Renal pelvis (tissue), 4 donors: ENCODE results near the gene CCDC197. TPM values are rescaled to one million over a fixed set of nuclear protein-coding genes. Genes with fewer than 3 reads are reported as not detected.

Source experiments
- DNase-seq: peaks from one replicate; pipeline ENCODE4 v3.0.0-alpha.2; 2013
- polyA plus RNA-seq, 3 donors: library from polyadenylated mRNA; unstranded; fragments of 120-200 nt; gene quantifications; one replicate each; pipeline ENCODE4 v1.2.1, GENCODE V29; 2013; ENCODE audit not compliant: insufficient read length in 3 of 3

The CCDC197 gene
- polyA plus RNA-seq, 3 donors: not detected

DNA sequence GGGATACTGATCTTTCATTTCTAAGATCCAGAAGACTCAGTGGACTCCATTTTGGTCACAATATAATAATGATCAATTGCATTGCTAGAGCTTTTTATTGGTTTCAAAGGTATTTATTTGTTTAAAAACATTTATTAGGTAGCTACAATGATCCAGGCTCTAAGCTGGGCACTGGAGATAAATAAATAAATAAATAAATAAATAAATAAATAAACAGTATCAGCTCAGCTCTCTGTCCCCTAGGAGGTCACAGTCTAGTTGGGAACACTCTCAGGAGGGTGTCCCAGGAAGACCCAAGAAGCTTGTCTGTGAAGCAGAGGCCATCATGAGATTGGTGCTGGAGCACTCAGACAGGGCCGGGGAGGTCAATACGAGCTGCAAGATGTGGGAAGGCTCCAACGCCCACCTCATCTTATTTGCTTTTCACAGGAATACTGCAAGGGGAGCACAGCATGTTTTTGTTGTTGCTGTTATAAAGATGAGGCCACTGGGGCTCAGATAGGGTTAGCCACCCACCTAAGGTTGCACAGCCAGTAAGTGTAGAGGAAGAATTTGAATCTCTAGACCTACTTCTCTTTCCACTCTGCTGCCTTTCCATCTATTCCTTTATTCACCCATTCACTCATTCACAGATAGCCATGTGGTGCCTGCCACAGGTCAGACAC, 36.2 kb upstream of the CCDC197 start:
- DNase-seq: no peak

DNA sequence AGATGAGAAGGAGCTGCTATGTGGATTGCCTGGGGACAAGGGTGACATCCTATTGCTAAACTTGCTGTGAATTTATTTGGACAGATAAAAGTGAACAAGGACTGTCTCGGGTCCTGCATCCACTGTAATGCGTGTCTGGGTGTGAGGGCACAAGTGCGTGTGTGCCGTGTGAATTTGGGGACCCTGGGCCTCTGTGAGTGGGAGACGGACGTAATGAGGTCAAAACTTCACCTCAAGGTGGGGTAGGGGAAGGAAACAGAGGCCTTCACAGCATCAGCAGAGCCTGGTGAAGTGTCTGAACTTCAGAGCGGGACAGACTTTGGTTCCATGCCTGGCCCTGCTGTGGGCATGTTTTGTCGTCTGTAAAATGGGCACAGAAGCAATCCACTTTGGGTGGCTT, 35.5 kb upstream of the CCDC197 start:
- DNase-seq: no peak

DNA sequence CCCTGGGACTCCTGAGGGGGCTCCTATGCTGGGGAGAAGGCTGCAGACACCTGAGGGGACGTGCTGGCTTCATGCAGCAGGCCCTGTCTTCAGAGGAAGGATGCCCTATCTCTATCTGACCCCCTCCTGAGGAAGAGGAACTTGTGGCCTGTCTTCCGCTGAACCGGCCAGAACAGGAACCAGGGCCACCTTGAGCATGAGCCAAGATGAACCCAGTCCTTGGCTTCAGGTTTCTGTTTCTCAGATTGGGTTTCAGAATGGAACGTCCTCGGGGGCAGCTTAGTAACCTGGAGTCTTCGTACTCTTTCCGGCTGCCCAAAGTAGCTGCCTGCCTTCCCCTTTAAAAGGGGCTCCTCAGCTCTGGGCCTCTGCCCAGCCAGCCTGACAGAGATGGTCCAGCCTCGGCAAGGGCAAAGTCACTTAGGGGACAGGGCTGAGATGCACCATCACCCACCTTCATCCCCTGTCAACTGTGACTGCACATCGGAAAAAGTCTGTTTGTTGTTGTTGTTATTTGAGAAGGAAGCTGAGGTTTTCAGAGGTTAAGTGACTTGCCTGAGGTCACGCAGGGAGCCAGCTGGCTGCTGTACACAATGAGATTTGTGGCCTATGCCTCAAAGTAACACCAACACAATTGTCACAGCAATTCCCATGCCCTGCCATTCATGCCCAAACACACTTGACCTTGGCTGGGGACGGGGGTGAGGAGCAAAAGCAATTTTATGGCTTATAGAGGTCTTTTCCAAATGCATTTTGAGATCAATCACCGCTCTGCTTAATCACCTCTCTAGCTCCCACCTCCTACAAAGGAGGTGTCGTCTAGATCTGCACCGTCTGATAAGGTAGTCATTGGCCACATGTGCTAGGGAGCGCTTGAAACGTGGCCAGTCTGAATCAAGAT, 34.1 kb upstream of the CCDC197 start:
- DNase-seq: peak; percentile 27

DNA sequence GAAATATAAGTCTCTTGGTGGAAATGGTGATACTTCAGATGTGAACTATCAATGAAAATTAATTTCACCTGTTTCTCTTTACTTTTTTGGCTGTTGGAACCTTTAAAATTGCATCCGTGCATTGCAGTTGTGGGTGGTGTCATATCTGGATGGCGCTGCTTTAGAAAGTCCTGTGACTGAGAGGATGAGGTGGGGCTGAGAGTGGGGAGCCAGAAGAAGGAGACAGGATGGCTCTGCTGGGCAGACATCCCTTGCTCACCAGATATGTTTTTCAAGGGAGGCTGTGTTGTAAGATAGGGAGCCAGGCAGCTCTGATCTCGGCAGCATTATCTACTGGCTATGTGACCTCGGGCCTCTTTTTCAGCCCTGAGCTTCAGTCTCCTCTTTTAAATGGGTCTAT, 33.4 kb upstream of the CCDC197 start:
- DNase-seq: no peak

DNA sequence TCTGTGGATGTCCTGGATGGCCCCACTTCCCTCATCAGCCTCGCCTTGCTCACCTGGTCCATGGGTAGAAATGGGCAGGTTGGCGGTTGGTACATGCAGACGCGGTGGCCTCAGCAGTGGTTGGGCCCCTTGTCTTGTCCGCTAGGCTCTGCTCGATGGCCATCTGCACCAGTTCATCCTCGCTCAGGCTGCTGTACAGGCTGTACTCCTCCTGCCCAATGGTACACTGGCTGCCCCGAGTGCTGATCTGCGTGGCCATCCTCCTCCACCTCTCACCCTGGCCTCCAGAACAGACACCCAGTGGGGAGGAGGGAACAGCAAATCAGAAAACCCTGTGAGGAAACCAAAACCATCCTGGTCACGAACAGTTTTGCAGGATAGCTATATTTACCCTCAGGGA, 32.8 kb upstream of the CCDC197 start:
- no peak for DNase-seq

DNA sequence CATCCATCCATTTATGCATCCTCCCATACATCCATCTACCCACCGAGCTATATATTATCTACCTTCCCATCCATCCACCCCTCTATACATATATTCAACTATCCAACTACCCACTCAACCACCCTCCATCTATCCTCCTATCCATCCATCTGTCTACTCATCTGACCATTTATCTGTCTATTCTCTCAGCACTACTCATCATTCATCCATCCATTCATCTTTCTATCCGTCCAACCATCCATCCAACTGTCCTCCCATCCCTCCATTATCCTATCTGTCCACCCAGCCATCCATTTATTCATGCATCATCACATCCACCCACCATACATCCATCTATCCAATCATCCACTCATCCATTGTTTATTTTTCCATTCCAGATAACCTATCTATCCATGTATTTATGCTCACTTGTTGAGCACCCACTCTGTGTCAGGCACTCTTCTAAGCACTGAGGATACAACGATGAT, 32.2 kb upstream of the CCDC197 start:
- DNase-seq: no peak

DNA sequence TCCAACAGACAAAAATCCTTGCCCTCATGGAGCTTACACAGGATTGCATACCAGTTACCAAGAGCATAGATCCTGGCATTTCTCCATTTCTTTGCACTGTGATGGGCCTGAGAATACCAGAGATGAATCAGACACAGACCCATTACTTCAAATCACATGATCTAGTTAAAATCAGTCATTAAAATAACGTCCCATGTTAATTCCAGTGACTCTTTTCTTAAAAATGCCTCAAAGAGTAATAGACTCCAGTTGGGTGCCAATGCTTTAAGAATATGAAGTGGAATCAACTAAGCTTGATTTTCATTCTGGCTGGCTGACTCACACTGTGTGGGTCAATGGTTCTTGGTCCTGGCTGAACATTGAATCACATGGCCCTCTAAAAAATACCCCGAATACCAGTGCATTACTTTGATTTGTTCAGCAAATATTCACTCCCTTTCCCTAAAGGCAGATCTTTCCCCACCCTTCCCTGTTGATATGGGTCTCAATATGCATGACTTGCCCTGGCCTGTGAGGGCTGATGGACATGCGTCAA, 31.7 kb upstream of the CCDC197 start:
- DNase-seq: no peak

DNA sequence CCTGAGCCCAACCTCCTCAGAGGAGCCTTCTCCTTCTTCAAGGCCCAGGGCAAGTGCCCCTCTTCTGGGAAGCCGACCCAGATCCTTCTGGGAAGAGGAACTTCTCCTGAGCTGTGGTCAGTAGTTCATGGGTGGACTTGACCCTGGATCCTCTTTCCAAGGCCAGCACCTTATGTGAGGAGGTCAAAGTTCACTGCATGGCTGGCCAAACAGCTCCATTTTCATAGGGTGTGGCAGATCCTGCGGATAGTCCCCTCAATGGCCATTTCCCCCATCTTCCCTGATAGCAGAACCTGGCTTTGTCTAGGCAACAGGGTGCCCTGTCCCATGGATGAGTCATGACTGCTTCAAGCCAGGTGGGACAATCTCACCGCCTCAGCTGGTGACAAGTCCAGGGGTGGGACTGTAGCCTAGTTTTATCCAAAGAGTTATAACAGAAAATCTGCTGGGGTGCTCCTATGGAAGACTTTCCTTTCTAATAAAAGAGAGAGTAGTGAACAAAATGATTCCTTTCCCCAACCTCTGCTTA, 31.1 kb upstream of the CCDC197 start:
- DNase-seq: no peak

DNA sequence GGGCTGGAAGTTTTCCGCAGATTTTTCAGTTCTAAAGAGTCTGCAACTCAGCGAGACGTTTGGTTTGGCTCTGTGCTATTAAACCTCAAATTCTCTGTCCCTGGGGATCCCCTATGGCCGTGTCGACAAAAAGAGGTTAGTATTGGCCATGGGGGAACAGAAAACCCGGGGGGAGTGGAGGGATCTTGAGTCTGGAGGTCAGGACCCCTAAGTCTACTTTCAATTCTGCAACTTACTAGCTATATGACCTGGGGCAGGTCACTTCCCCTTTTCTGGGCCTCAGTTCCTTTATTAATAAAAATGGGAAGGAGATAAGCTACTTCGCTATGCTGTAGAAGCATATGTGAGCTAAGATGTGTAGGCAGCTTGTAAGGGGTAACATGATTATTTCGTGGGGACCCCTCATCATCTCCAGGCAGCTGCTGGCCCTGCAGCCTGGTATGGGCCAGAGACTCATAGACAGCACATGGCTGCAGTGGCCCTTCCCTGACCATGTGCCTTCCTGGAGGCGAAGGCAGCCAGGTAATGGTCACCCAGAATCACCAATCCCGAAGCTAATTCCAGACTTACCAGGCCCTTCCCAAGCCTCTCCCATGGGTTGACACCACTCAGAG, 29.4 kb upstream of the CCDC197 start:
- no peak for DNase-seq

DNA sequence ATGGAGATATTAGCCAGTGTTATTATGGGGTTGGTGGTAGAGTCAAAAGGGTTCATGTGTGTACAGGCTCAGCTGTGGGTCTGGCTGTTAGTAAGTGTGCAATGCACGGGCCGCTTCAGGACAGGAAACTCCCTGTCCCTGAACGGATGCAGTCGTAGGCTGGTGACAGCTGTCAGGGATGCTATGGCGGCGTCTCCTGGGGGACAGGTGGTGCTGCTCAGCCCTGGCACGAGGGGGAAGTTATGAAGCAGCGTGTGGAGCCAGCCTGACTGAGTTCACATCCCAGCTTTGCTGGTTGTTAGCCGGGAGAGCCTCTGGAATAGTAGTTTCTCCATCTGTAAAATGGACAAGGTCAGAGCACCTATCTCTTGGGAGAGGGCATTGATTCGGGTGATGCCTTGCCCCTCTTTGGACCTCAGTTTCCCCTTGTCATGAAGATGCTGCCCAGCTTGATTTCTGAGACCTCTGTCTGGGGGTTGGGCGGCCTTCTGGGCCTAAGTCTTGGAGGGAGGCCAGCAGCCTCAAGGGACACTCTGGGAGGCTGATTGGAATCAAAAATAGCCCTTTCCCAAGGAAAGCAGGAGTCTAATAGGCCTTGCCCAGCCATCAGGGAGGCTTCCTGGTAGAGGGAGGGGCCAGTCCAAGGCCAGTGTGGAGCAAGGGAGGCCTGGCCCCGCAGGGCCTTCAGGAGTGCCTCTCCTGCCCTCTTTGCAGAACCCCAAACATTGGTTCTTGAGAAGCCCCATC, 27.8 kb upstream of the CCDC197 start:
- no peak for DNase-seq

DNA sequence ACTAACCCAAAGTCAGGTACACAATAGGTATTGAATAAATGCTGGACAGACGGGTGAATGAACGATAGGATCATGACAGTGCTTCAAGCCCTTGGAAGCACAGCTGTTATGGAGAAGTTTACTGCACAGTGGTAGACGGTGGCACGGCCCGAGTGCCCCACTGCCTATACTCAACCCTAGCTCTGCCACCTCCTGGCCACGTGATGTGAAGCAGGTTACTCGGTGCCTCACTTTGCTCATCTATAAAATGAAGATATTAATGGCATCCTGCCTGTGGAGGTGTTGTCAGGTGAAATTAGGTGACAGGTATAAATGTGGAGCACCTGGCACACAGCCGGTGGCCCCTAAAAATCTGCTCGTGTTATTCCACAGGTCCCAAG, 26.5 kb upstream of the CCDC197 start:
- DNase-seq: no peak

DNA sequence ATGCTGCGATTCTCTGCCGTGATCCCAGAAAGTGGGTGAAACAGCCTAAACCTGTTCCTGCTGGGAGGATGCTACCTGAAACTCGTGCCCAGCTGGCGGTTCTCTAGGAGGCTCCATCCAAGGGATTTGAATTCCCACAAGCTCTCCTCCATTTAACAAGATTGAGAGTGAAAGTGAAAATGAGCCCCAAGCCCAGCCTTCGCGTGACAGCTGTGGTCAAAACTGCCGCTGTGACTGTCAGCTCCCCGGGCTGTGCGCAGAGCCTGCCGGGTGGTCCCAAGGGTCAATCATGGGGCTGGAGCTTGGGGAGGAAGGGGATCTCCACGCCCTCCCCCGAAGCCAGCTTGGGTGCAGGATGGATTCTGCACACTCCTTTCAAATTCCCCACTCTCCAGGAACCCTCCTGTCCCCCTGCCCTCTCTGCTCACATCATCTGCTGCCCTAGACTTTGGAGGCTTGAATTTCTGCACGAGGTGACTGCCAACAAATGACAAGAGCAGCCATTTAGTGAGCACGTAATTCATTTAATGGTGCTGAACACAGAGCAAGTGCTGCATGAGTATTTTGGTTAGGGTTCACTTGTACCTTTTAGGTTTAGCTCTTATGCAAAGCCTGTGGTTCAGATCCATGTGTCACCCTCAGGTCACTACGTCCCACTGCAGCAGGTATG, 26.0 kb upstream of the CCDC197 start:
- DNase-seq: no peak

DNA sequence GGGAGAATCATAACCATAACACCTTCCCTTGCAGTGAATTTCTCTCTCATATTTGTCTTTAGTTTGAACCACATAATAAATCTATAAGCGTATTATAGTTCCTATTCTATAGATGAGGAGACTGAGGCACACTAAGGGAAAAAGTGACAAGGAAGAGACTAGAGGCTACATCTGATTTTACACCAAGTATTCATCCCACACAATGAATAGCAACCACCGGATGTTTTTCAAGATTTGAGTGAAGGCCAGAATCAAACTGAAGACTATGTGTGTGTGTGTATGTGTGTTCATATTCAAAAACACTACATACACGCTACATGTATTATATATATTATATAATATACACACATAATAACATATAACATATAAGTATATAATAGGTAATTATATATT, 25.5 kb upstream of the CCDC197 start:
- no peak for DNase-seq

DNA sequence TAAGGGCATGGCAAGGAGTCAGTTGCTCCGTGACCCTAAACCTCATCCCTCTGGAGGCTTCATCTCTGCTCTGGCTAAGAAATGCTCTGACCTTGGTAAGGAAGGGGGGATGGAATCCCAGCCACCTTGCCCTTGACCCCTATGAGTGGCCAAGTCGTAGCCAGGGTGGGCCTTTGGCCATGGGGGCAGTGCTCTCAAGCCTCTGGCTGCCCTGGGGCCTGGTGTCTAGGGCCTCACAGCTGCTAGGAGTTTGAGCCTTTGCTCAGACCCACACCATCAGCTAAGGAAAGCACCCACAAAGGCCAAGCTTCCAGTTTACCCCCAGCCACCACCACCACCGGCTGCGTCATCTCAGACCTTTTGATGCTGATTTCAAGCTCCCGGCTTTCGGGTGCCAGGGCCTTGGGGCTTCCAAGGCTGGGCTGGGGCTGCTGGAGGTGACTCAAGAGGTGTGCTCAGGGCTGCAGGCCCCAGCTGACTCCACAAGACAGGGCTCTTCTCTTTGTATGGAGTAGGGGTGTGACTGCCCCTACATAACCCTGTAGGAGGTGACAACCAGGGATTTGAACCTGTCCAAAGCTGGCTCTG, 24.4 kb upstream of the CCDC197 start:
- no peak for DNase-seq

DNA sequence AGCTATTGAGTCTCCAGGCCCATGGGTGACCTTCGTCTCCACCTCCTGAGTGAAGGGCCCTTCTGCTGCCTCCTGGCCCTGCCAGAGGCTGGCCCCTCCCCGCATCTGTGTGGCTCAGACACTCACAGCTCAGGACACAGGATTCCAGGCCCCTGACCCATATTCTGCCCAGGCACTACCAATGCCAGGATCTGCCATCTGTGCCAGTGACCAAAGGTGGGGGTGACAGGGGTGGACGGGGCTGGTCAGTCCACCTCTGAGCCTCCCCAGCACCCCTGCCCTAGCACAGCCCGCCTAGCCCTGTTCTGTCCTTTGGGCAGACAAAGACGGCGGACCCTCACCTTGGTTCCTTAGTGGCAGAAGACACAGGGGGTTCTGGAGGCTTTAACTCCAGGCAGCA, 23.5 kb upstream of the CCDC197 start:
- no peak for DNase-seq

DNA sequence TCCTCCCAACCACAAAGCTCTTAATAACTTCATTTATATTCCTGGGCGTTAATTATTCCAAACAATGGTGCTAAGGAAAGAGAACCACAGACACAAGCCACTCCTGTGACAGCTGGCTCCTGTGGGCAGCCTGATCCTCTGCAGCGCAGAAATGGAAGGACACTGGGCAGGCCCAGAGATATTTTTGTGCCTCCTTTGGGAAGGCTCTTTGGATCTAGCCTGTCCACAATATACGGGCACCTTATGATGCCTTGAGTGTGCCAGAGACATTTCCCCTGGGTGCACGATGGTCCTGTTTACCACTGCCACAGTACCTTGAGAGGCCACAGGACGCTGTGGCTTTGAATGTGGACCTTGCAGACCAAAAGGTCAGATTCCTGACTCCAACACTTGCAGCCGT, 22.8 kb upstream of the CCDC197 start:
- no peak for DNase-seq

DNA sequence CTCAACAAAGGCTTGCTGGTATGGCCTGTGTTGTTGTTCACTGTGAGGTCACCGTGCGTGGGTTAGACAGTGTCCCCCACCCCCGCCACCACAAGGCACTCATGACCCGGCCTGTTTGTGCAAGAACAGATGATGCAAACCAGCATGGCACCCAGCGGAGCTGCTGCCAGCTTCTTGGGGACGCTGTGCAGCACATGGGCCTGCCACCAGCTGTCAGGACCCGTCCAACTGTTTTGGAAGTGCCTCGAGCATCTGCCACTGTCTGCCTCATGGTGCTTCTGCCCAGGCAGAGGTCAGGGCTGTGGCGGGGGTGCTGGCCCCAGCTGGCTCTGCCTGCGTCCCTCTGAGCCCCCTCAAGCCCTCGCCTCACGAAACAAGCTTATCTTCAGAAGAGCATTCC, 22.3 kb upstream of the CCDC197 start:
- DNase-seq: no peak

DNA sequence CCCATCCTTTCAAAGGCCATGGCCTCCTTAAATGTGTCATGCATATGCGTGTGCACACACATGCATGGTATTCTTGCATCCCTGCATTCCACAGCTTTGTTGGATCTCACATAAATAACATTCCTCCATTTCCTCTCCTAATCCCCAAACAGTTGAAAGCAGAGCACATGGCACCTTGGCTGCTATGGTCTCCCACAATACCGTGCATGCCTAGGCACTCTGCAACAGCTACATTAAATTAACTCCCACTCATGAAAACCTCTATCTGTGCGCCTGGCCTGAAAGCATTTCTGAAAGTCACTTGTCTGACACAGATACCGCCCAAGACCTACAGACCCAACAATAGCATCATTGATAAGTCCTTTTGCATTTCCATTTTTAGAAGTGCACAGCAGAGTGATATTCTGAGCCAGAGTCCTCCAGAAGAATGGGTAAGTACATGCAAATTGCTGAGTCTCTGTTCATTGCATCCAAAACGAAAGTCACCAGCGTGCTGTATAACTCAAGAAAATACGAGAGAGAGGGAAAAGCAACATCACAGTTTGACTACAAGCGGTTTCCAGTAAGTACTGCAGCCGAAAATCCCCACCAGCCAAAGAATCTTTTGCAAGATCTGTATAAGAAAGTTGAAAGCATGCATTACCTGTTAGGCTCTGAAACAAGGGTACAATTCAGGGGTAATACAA, 21.2 kb upstream of the CCDC197 start:
- no peak for DNase-seq

DNA sequence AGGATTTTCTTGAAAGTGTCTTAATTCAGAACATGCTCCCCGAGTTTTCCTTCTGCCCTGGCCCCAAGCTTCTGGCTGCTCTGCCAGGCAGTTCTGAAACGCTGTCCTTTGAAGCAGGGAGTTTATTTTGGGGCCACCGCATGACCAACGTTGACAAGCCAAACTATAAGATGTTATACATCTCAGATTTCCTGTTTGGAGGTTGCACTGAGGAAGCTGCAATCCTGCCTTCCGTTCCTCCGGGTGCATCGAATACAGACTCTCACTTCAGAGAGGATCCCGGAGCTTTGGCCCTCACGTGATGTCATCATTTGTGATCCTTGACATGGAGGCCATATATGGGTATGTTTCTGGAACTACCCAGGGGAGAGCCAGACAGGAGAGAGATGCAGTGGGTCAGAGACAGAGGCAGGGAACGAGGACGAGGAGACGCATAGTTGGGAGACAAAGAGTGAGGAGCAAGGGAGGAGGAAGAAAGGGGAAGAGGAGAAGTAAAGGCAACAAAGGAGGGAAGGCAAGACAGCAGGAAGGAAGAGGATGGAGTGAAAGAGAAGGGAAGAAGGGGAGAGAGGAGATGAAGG, 20.5 kb upstream of the CCDC197 start, which contains the start of gene ASB2:
ASB2 (minus strand) TSS at position 94 of the 581 bp plus-strand sequence. CDS start 12,031 bp downstream, outside the sequence.
- no peak for DNase-seq

DNA sequence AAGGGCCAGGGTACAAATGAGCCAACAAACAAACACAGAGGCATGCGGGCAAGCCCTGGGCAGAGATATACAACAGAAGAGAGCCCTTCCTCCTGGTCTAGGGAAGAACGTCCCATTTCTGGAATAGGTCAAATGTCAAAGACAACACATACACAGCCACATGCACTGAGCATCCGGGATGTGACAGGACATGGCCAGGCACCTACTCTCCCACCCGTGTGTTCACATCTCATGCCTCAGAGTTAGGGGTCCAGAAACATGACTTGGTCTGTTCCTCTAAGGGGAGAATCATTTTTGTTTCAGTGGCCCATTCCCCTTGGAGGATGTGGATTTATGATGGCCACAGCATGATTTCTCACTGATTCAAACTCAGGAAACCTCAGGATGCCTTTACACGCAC, 19.9 kb upstream of the CCDC197 start:
- DNase-seq: no peak
